GM18909 (cell line): ENCODE measurements around the gene MGAT5B.

Experiments
- ATAC-seq: cut with Tn5 transposase; IDR thresholded peaks from one replicate; pipeline ENCODE4 v1.9.1; 2021; ENCODE audit warnings: mild to moderate bottlenecking; ENCODE audit not compliant: unreplicated experiment, poor library complexity

Gene MGAT5B

DNA sequence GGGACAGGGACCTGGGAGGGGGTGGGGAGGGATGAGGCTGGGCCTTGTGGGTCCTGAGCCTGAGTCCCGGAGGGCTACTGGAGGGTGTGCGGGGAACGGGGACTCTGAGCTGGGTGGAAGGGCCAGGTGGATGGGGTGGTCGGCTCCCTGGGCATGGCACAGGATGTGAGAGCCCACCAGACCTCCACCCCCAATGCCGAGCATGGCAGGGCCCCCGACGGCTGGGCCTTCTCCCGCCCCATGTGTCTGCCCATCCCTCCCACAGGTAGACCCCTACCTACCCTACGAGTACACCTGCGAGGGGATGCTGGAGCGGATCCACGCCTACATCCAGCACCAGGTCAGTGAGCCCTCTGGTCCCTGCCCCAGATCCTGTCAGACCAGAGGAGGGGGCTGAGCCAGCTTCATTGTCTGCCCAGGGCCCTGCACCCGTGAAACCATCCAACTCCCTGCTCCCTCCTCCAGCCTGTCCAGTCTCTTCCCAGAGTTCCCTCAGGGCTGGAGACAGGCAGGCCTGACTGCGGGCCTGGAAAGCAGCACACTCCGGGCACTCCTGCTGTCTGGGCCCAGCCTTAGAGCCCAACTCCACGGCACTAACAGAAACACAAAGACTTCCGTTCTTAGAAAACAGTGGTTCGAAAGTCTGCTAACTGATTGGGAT, 78.0 kb downstream of the MGAT5B start:
- ATAC-seq: no peak

- ATAC-seq: no peak
These were observed 78.5 kb downstream of the MGAT5B start for GRCh38 chr17:76946772-76947135.

GRCh38 chr17:76947309-76947708, 79.1 kb downstream of the MGAT5B start:
- no peak for ATAC-seq

DNA sequence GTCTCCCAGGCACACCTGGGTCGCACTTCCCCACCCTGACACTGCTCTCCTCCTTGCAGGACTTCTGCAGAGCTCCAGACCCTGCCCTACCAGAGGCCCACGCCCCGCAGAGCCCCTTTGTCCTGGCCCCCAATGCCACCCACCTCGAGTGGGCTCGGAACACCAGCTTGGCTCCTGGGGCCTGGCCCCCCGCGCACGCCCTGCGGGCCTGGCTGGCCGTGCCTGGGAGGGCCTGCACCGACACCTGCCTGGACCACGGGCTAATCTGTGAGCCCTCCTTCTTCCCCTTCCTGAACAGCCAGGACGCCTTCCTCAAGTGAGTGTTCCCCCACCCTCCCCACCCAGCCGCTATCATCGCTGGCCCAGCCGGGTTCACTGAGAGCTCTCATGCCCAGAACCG, 79.6 kb downstream of the MGAT5B start:
- no peak for ATAC-seq

GRCh38 chr17:76948301-76948700, 80.1 kb downstream of the MGAT5B start:
- ATAC-seq: no peak

- no peak for ATAC-seq
These were observed 80.6 kb downstream of the MGAT5B start for GRCh38 chr17:76948726-76949342.

GRCh38 chr17:76949913-76950695, 81.9 kb downstream of the MGAT5B start:
- ATAC-seq: no peak

- no peak for ATAC-seq
These were observed 83.2 kb downstream of the MGAT5B start for GRCh38 chr17:76951375-76951905.

- ATAC-seq: no peak
These were observed 84.2 kb downstream of the MGAT5B start for GRCh38 chr17:76952402-76952801.

DNA sequence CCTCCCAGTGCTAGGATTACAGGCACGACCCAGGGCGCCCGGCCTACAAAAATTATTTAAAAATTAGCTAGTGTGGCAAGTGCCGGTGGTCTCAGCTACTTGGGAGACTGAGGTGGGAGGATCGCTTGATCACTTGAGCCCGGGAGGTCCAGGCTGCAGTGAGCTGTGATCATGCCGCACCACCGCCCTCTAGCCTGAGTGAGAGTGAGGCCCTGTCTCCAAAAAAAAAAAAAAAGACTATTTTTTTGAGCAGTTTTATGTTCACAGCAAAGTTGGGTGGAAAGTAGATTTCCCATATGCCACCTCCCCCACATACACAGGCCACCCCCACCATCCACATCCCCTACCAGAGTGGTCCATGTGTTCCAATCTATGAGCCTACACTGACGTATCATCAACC, 84.9 kb downstream of the MGAT5B start:
- no peak for ATAC-seq

- no peak for ATAC-seq
These were observed 85.7 kb downstream of the MGAT5B start for GRCh38 chr17:76953946-76954345.

- no peak for ATAC-seq
These were observed 87.0 kb downstream of the MGAT5B start for GRCh38 chr17:76955191-76955590.

GRCh38 chr17:76956846-76957540, 88.8 kb downstream of the MGAT5B start:
- no peak for ATAC-seq

- no peak for ATAC-seq
These were observed 89.7 kb downstream of the MGAT5B start for GRCh38 chr17:76957678-76958464.

DNA sequence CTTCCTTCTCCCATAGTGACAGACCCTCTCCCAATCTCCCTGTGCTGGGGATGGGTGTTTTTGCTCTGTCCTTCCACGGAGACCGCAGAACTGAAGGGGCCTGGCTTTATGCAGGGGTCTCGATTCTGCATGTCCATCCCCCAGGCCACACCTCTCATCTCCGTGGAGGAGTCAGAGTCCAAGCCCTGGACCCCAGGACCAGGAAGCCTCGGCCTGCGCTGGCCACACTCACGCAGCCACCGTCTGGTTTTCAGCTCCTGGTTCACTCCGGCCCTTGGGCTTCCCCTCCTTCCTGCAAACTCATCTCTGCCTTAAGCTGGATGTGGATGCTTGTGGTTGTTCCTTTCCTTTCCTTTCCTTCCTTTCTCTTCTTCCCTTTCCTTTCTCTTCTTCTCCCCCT, 90.8 kb downstream of the MGAT5B start:
- no peak for ATAC-seq

DNA sequence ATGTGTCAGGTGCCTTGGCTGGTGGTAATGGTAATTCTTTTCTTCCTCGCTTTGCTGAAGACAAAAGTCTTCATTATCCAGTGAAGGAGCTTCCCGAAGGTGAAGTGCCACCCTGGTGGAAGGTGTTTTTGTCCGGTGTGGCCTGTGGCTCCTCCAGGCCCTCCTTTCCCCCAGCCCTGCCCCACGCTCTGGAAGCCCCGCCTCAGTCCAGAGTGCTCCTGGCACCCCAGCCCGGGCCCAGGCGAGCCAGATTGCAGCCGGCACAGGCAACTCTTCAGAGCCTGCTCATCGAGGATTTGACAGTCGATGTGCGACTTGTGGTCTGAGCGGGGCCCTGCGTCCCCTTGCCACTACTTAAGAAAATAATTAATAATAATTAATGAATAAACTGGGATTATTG, 93.7 kb downstream of the MGAT5B start:
- ATAC-seq: no peak

- ATAC-seq: no peak
These were observed 94.7 kb downstream of the MGAT5B start for GRCh38 chr17:76962858-76963257.

- no peak for ATAC-seq
These were observed 97.8 kb downstream of the MGAT5B start for GRCh38 chr17:76966016-76966415.

- ATAC-seq: no peak
These were observed 98.4 kb downstream of the MGAT5B start for GRCh38 chr17:76966486-76967181.
